Body of pancreas (tissue), 4 donors: ENCODE data around the gene MON1B.

Experiments
- POLR2A ChIP-seq, 3 donors: fragments of 450-650 bp; IDR thresholded peaks; one replicate each; pipeline ENCODE4 v1.6.1; 2016; ENCODE audit warnings: antibody characterized with exemption in 3 of 3, mild to moderate bottlenecking in 2 of 3
- TF ChIP-seq, protein P1 (sequence below), 7 experiments: fragments of 450-650 bp in 4 of 7; fragments of 200-600 bp in 3 of 7; sonication (generic) in 3 of 7; IDR thresholded peaks; one replicate each; pipeline ENCODE4 v1.5.1; 2016 to 2019; ENCODE audit warnings: antibody characterized with exemption in 7 of 7

DNA sequence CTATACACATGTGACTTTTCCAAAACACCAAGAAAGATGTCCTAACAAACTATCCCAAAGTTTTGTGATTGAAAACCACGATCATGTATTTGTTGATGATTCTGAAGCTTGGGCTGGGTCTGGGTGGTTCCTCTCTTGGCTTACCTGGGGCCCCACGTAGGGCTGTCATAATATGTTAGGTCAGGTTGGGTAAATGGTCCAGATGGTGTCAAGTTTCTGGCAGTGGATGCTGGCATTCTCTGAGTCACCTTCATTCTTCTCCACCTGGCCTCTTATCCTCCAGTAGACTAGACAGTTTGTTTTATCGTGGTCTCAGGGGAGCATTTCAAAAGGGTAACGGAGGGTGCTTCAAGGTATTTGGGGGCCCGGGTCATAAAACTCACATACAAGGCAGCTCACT is 47.6 kb downstream of the MON1B start:
- TF ChIP-seq POLR2A (IDR thresholded peaks at IDR 0.05): no peak
- TF ChIP-seq, protein P1, sequence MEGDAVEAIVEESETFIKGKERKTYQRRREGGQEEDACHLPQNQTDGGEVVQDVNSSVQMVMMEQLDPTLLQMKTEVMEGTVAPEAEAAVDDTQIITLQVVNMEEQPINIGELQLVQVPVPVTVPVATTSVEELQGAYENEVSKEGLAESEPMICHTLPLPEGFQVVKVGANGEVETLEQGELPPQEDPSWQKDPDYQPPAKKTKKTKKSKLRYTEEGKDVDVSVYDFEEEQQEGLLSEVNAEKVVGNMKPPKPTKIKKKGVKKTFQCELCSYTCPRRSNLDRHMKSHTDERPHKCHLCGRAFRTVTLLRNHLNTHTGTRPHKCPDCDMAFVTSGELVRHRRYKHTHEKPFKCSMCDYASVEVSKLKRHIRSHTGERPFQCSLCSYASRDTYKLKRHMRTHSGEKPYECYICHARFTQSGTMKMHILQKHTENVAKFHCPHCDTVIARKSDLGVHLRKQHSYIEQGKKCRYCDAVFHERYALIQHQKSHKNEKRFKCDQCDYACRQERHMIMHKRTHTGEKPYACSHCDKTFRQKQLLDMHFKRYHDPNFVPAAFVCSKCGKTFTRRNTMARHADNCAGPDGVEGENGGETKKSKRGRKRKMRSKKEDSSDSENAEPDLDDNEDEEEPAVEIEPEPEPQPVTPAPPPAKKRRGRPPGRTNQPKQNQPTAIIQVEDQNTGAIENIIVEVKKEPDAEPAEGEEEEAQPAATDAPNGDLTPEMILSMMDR (IDR thresholded peaks at IDR 0.05): no peak
